HG03045 (cell line): Measurements from ENCODE around the gene RADIL.

ENCODE experiments used
- ATAC-seq: cut with Tn5 transposase; IDR thresholded peaks from one replicate; pipeline ENCODE4 v1.9.1; 2021; ENCODE audit warnings: mild to moderate bottlenecking, moderate library complexity; ENCODE audit not compliant: unreplicated experiment

The RADIL gene

GRCh38 chr7:4856336-4857057, 27.0 kb downstream of the RADIL start:
- no peak for ATAC-seq

GRCh38 chr7:4854916-4855315, 28.6 kb downstream of the RADIL start:
- ATAC-seq: no peak

- ATAC-seq: no peak
Observed at GRCh38 chr7:4851459-4852422, 31.8 kb downstream of the RADIL start.

GRCh38 chr7:4850262-4850795, 33.2 kb downstream of the RADIL start:
- ATAC-seq: no peak

GRCh38 chr7:4849390-4849789, 34.1 kb downstream of the RADIL start:
- ATAC-seq: no peak

- ATAC-seq: no peak
Observed at GRCh38 chr7:4845740-4846142, 37.8 kb downstream of the RADIL start.

GRCh38 chr7:4842319-4843064, 41.0 kb downstream of the RADIL start:
- ATAC-seq: no peak

- ATAC-seq: no peak
Observed at GRCh38 chr7:4841836-4842235, 41.7 kb downstream of the RADIL start.

- ATAC-seq: no peak
Observed at GRCh38 chr7:4841007-4841784, 42.3 kb downstream of the RADIL start.

GRCh38 chr7:4840079-4840501, 43.4 kb downstream of the RADIL start:
- ATAC-seq: no peak

- ATAC-seq: no peak
Observed at GRCh38 chr7:4838626-4839334, 44.7 kb downstream of the RADIL start.

GRCh38 chr7:4837803-4838625, 45.5 kb downstream of the RADIL start:
- ATAC-seq: no peak

- no peak for ATAC-seq
Observed at GRCh38 chr7:4837041-4837802, 46.3 kb downstream of the RADIL start.

GRCh38 chr7:4836206-4836661, 47.3 kb downstream of the RADIL start:
- no peak for ATAC-seq

- ATAC-seq: no peak
Observed at GRCh38 chr7:4835398-4836205, 47.9 kb downstream of the RADIL start.

- ATAC-seq: no peak
Observed at GRCh38 chr7:4834601-4835397, 48.7 kb downstream of the RADIL start.
